K562 (cell line): ENCODE data around the gene ABCA3. TPM values are rescaled to one million over a fixed set of nuclear protein-coding genes. Genes with fewer than 3 reads are reported as not detected.

Experiments used
- BCL6 ChIP-seq: fragments of 250-450 bp; sonication (Bioruptor Pico); IDR thresholded peaks from 2 replicates; pipeline ENCODE4 v1.4.0; 2020
- BCOR ChIP-seq: fragments of 450-650 bp; IDR thresholded peaks from 2 replicates; pipeline ENCODE4 v1.6.1; 2016
- ESRRA ChIP-seq: fragments of 450-650 bp; IDR thresholded peaks from 2 replicates; pipeline ENCODE4 v1.6.1; 2014; ENCODE audit warnings: low read depth, mild to moderate bottlenecking, moderate library complexity, borderline replicate concordance
- ETV1 ChIP-seq: fragments of 450-650 bp; conservative IDR thresholded peaks from 2 replicates; pipeline ENCODE4 v1.6.1; 2016; ENCODE audit warnings: missing genetic modification characterization, control low read depth, low read depth, missing compliant biosample characterization
- FOXM1 ChIP-seq, 2 experiments: fragments of 450-650 bp in 1 of 2; sonication (generic) in 1 of 2; formaldehyde crosslinking in 1 of 2; IDR thresholded peaks; 2 replicates each; pipeline versions ENCODE4 v1.6.1 to v1.9.0; 2017 to 2022; ENCODE audit warnings: low read depth in 2 of 2, mild to moderate bottlenecking in 2 of 2, missing genetic modification reagents in 1 of 2, moderate library complexity in 1 of 2
- GTF2F1 ChIP-seq: IDR thresholded peaks from 2 replicates; pipeline ENCODE4 v1.6.1; 2011; ENCODE audit warnings: low read depth, low read length, improper control_type of control experiment
- HCFC1 ChIP-seq: IDR thresholded peaks from 2 replicates; pipeline ENCODE4 v1.6.1; 2012; ENCODE audit warnings: low read depth, low read length, improper control_type of control experiment
- HEY1 ChIP-seq: fragments of 250-450 bp; sonication (Bioruptor Pico); IDR thresholded peaks from 2 replicates; pipeline ENCODE4 v1.5.0; 2020; ENCODE audit warnings: mild to moderate bottlenecking, moderate library complexity, borderline replicate concordance
- IRF9 ChIP-seq: fragments of 450-650 bp; IDR thresholded peaks from 2 replicates; pipeline ENCODE4 v1.6.1; 2016; ENCODE audit warnings: missing biosample characterization, missing genetic modification characterization
- JUND ChIP-seq, 2 experiments: IDR thresholded peaks; 2 replicates in 1 of 2; 3 replicates in 1 of 2; pipeline ENCODE4 v1.6.1; 2011; ENCODE audit warnings: borderline replicate concordance in 2 of 2, low read depth in 2 of 2, low read length in 2 of 2, improper control_type of control experiment in 1 of 2, missing biosample characterization in 1 of 2, missing genetic modification characterization in 1 of 2, missing genetic modification reagents in 1 of 2
- KLF1 ChIP-seq: fragments of 450-650 bp; IDR thresholded peaks from 2 replicates; pipeline ENCODE4 v1.6.1; 2016; ENCODE audit warnings: missing genetic modification characterization, missing compliant biosample characterization
- KLF16 ChIP-seq: IDR thresholded peaks from 2 replicates; pipeline ENCODE4 v1.6.1; 2016; ENCODE audit warnings: antibody characterized with exemption
- MTA1 ChIP-seq: fragments of 450-650 bp; IDR thresholded peaks from 2 replicates; pipeline ENCODE4 v1.6.1; 2017; ENCODE audit warnings: borderline replicate concordance
- NONO ChIP-seq, 2 experiments: fragments of 200-400 bp in 1 of 2; fragments of 450-650 bp in 1 of 2; formaldehyde crosslinking in 1 of 2; IDR thresholded peaks; 2 replicates each; pipeline ENCODE4 v1.6.1; 2017; ENCODE audit warnings: low read depth in 2 of 2, mild to moderate bottlenecking in 2 of 2, moderate library complexity in 2 of 2, low read length in 1 of 2
- NRF1 ChIP-seq, 2 experiments: fragments of 450-650 bp; IDR thresholded peaks in 1 of 2; conservative IDR thresholded peaks in 1 of 2; 2 replicates each; pipeline ENCODE4 v1.6.1; 2014; ENCODE audit warnings: mild to moderate bottlenecking in 2 of 2
- RFX7 ChIP-seq: fragments of 250-450 bp; sonication (Bioruptor Pico); IDR thresholded peaks from 2 replicates; pipeline ENCODE4 v1.5.1; 2021; ENCODE audit warnings: mild to moderate bottlenecking
- TAF1 ChIP-seq: IDR thresholded peaks from 2 replicates; pipeline ENCODE4 v1.6.1; 2011; ENCODE audit warnings: mild to moderate bottlenecking, low read length, moderate library complexity; ENCODE audit not compliant: insufficient read depth, control insufficient read depth, severe bottlenecking; ENCODE audit errors: extremely low read depth
- TBL1XR1 ChIP-seq, 2 experiments: IDR thresholded peaks; 2 replicates each; pipeline ENCODE4 v1.6.1; 2012; ENCODE audit warnings: improper control_type of control experiment in 2 of 2, low read length in 2 of 2, mild to moderate bottlenecking in 1 of 2
- ZNF609 ChIP-seq: sonication (generic); formaldehyde crosslinking; IDR thresholded peaks from 2 replicates; pipeline ENCODE4 v1.8.1; 2023; ENCODE audit warnings: missing genetic modification reagents, mild to moderate bottlenecking, borderline replicate concordance
- ZNF668 ChIP-seq: fragments of 250-450 bp; sonication (Bioruptor Pico); IDR thresholded peaks from 2 replicates; pipeline ENCODE4 v1.8.0; 2022; ENCODE audit warnings: mild to moderate bottlenecking, inconsistent platforms
- polyA plus RNA-seq, 8 experiments: library from polyadenylated mRNA; depleted of rRNA in 4 of 8; stranded (reverse) in 5 of 8; unstranded in 3 of 8; fragments of >200 nt; fragmentation: Nextera tagmentation in 2 of 8; fragmentation: Illumina TruSeq in 1 of 8; extraction: Ambion mirVana in 2 of 8; extraction: Trizol in 1 of 8; gene quantifications; 2 replicates each; pipeline versions ENCODE4 v1.2.1 to v1.2.3, GENCODE V29; 2011 to 2014; ENCODE audit warnings: inconsistent platforms in 1 of 8, missing spikeins in 1 of 8
- total RNA-seq, 7 experiments: library from RNA; depleted of rRNA in 6 of 7; stranded (reverse); fragments of >200 nt in 6 of 7; fragmentation: Illumina TruSeq in 2 of 7; extraction: Trizol in 2 of 7; gene quantifications; 2 replicates each; pipeline versions ENCODE4 v1.2.1 to v1.2.3, GENCODE V29; 2011 to 2021; ENCODE audit warnings: low replicate concordance in 1 of 7

ABCA3 gene
- total and polyA plus RNA-seq, 9 of the 15 experiments (the other 6 are each of a cell fraction or from before 2014, with no cell fraction given) = 0.66 to 23.7 (median 6.9) TPM

- TF ChIP-seq IRF9 (tag) (peak; percentile 70; the same call in 1 of the 2 replicates), KLF1 (tag) (peak; percentile 84; the same call in 1 of the 2 replicates), GTF2F1 (peak; percentile 81; the same call in 1 of the 2 replicates), BCL6 (0 out of 2 replicates have a peak, but pooled peaks have one; percentile 65), KLF16 (peak; percentile 60; the same call in 1 of the 2 replicates), RFX7 (CRISPR knock-in tag) (no peak), FOXM1 (IDR thresholded peaks at IDR 0.05; ENCODE audit: low read depth) (no peak), FOXM1 (CRISPR knock-in tag; IDR thresholded peaks at IDR 0.05; ENCODE audit: low read depth) (peak; percentile 99), TBL1XR1 (IDR thresholded peaks at IDR 0.05; ENCODE audit: low read length in 2 of 2) (peak; percentile 27 to 34; a peak in 2 of 4 replicates), ZNF668 (CRISPR knock-in tag) (peak; percentile 87; the same call in 1 of the 2 replicates), MTA1 (0 out of 2 replicates have a peak, but pooled peaks have one; percentile 29), NONO (IDR thresholded peaks at IDR 0.05; ENCODE audit: low read depth in 2 of 2, low read length in 1 of 2) (peak in 1 of 2 experiments; percentile 87; a peak in 2 of 4 replicates), BCOR (peak; percentile 73; the same call in 1 of the 2 replicates), ESRRA (peak; percentile 80; the same call in 1 of the 2 replicates), ETV1 (tag) (peak; percentile 48; the same call in 1 of the 2 replicates), HEY1 (no peak), HCFC1 (peak; percentile 71), JUND (IDR thresholded peaks at IDR 0.05; ENCODE audit: borderline replicate concordance, low read depth, low read length) (peak; percentile 81), JUND (tag; IDR thresholded peaks at IDR 0.05; ENCODE audit: borderline replicate concordance, low read depth, low read length) (peak; percentile 59; the same call in 1 of the 3 replicates), TAF1 (peak; percentile 35), NRF1 (conservative IDR thresholded peaks at IDR 0.05 in 1 of 2, IDR thresholded peaks at IDR 0.05 in 1 of 2) (peak; percentile 97 to 98), ZNF609 (peak; percentile 91; the same call in 1 of the 2 replicates)
Measured at GRCh38 chr16:2340564-2341455, at the start of gene ABCA3 (continued).
